ENCODE results near the gene GRAMD4. TPM values are rescaled to one million over a fixed set of nuclear protein-coding genes. Genes with fewer than 3 reads are reported as not detected.

Gene GRAMD4
- total RNA-seq, 1 experiment from 2014 or later = 25.3 TPM

GRCh38 chr22:46609724-46610201, 10.4 kb upstream of the GRAMD4 start:
- TF ChIP-seq, protein P1, sequence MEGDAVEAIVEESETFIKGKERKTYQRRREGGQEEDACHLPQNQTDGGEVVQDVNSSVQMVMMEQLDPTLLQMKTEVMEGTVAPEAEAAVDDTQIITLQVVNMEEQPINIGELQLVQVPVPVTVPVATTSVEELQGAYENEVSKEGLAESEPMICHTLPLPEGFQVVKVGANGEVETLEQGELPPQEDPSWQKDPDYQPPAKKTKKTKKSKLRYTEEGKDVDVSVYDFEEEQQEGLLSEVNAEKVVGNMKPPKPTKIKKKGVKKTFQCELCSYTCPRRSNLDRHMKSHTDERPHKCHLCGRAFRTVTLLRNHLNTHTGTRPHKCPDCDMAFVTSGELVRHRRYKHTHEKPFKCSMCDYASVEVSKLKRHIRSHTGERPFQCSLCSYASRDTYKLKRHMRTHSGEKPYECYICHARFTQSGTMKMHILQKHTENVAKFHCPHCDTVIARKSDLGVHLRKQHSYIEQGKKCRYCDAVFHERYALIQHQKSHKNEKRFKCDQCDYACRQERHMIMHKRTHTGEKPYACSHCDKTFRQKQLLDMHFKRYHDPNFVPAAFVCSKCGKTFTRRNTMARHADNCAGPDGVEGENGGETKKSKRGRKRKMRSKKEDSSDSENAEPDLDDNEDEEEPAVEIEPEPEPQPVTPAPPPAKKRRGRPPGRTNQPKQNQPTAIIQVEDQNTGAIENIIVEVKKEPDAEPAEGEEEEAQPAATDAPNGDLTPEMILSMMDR (conservative IDR thresholded peaks at IDR 0.05; ENCODE audit: low read depth, low read length) = no peak
- TF ChIP-seq EZH2phosphoT487 (IDR thresholded peaks at IDR 0.05; ENCODE audit: borderline replicate concordance, low read length) (no peak), EZH2 (IDR thresholded peaks at IDR 0.05; ENCODE audit: low read length, unreplicated experiment) (no peak)
- Histone ChIP-seq H3K27me3 (ENCODE audit: low read length) (no peaks in the 10 kb centered on the region), H3K9ac (ENCODE audit: low read length) (no peak overlapping the region; the same call in 1 of the 2 replicates), H2AFZ (ENCODE audit: low read length) (no peak overlapping the region), H3K4me3 (ENCODE audit: low read length) (no peak overlapping the region), H4K20me1 (ENCODE audit: low read length) (no peaks in the 10 kb centered on the region), H3K9me3 (ENCODE audit: low read length) (no peaks in the 10 kb centered on the region), H3K36me3 (ENCODE audit: low read depth, low read length) (no peaks in the 10 kb centered on the region), H3K79me2 (ENCODE audit: low read length) (no peaks in the 10 kb centered on the region), H3K4me2 (ENCODE audit: low read length) (0 out of 2 replicates have a peak overlapping the region, but pooled peaks have one; percentile 19), H3K4me1 (ENCODE audit: insufficient read depth, low read length) (peaks cover 12% of the 10 kb centered on the region; the same call in 1 of the 2 replicates), H3F3A (ENCODE audit: low read length, unreplicated experiment) (no peaks in the 10 kb centered on the region), H3K27ac (ENCODE audit: low read length) (peak overlapping the region; percentile 62), H3K9me2 (replicated peaks; ENCODE audit: low read length) (no peaks in the 10 kb centered on the region)
- intact Hi-C loops (cut with micrococcal nuclease) = no loop called here
- DNase-seq (no peak), ATAC-seq (peak; percentile 27; the same call in 1 of the 2 replicates)
- CTCF ChIA-PET = no interaction called here
- BruUV-seq (replicated peaks) = no TSS peak
- POLR2A ChIA-PET (ENCODE audit: unreplicated experiment) = no interaction called here

GRCh38 chr22:46610356-46610755, 9.8 kb upstream of the GRAMD4 start:
- H3K4me1 ChIP-seq (ENCODE audit: insufficient read depth, low read length) = peaks cover 12% of the 10 kb centered on the region; the same call in 1 of the 2 replicates
- no peaks in the 10 kb centered on the region for H3F3A ChIP-seq (ENCODE audit: low read length, unreplicated experiment)
- ATAC-seq (no peak), DNase-seq (no peak)
- no peaks in the 10 kb centered on the region for H3K9me3 ChIP-seq (ENCODE audit: low read length)
- H3K9me2 ChIP-seq (replicated peaks; ENCODE audit: low read length) = no peaks in the 10 kb centered on the region
- CTCF ChIA-PET = no interaction called here
- POLR2A ChIA-PET (ENCODE audit: unreplicated experiment) = no interaction called here
- H3K27ac ChIP-seq (ENCODE audit: low read length) = no peak overlapping the region
- H3K27me3 ChIP-seq (ENCODE audit: low read length) = no peaks in the 10 kb centered on the region
- no peak overlapping the region for H3K4me2 ChIP-seq (ENCODE audit: low read length)
- H4K20me1 ChIP-seq (ENCODE audit: low read length) = no peaks in the 10 kb centered on the region
- no peak overlapping the region for H3K9ac ChIP-seq (ENCODE audit: low read length)
- intact Hi-C loops (cut with micrococcal nuclease) = no loop called here
- BruUV-seq (replicated peaks) = no TSS peak
- H2AFZ ChIP-seq (ENCODE audit: low read length) = no peak overlapping the region
- H3K4me3 ChIP-seq (ENCODE audit: low read length) = no peak overlapping the region
- no peak for TF ChIP-seq EZH2 (IDR thresholded peaks at IDR 0.05; ENCODE audit: low read length, unreplicated experiment)
- TF ChIP-seq, protein P1 (conservative IDR thresholded peaks at IDR 0.05; ENCODE audit: low read depth, low read length) = no peak
- TF ChIP-seq EZH2phosphoT487 (IDR thresholded peaks at IDR 0.05; ENCODE audit: borderline replicate concordance, low read length) = no peak
- no peaks in the 10 kb centered on the region for H3K79me2 ChIP-seq (ENCODE audit: low read length)
- no peaks in the 10 kb centered on the region for H3K36me3 ChIP-seq (ENCODE audit: low read depth, low read length)

DNA sequence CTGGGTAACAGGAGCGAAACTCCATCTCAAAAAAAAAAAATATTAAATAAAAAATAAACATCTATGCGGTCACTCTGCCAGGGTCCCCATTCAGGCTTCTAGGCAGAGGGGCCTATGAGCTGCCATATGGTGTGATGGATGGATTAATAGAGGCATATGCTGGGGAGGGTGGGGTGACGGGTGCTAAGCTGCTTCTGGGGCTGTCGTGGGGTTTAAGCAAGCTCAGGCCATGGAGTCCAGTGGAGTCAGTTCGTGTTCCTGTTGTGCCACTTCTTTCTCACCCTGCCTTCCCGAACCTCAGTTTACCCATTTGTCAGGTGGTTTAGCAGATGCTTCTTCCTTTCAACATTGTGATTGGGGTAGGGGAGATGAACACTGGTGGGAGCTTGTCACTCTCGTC, 9.0 kb upstream of the GRAMD4 start:
- ChIA-PET CTCF (no interaction called here), POLR2A (ENCODE audit: unreplicated experiment) (no interaction called here)
- H3K9ac ChIP-seq (ENCODE audit: low read length) = no peak overlapping the region
- H3K4me2 ChIP-seq (ENCODE audit: low read length) = no peak overlapping the region
- H4K20me1 ChIP-seq (ENCODE audit: low read length) = no peaks in the 10 kb centered on the region
- no peaks in the 10 kb centered on the region for H3K9me3 ChIP-seq (ENCODE audit: low read length)
- H3K27me3 ChIP-seq (ENCODE audit: low read length) = no peaks in the 10 kb centered on the region
- no peaks in the 10 kb centered on the region for H3K79me2 ChIP-seq (ENCODE audit: low read length)
- BruUV-seq (replicated peaks) = no TSS peak
- ATAC-seq (no peak), DNase-seq (no peak)
- no peaks in the 10 kb centered on the region for H3K36me3 ChIP-seq (ENCODE audit: low read depth, low read length)
- no peaks in the 10 kb centered on the region for H3F3A ChIP-seq (ENCODE audit: low read length, unreplicated experiment)
- intact Hi-C loops (cut with micrococcal nuclease) = no loop called here
- no peaks in the 10 kb centered on the region for H3K9me2 ChIP-seq (replicated peaks; ENCODE audit: low read length)
- peaks cover 12% of the 10 kb centered on the region; the same call in 1 of the 2 replicates for H3K4me1 ChIP-seq (ENCODE audit: insufficient read depth, low read length)
- no peak overlapping the region for H3K4me3 ChIP-seq (ENCODE audit: low read length)
- no peak overlapping the region for H3K27ac ChIP-seq (ENCODE audit: low read length)
- TF ChIP-seq EZH2phosphoT487 (IDR thresholded peaks at IDR 0.05; ENCODE audit: borderline replicate concordance, low read length) = no peak
- TF ChIP-seq EZH2 (IDR thresholded peaks at IDR 0.05; ENCODE audit: low read length, unreplicated experiment) = no peak
- TF ChIP-seq, protein P1 (conservative IDR thresholded peaks at IDR 0.05; ENCODE audit: low read depth, low read length) = no peak
- H2AFZ ChIP-seq (ENCODE audit: low read length) = no peak overlapping the region
